NCI-H748 (cell line): Measurements from ENCODE around the gene EXOSC5.
"Not testable (repeated sequence)": the region's sequence is repeated elsewhere in the genome, so short reads cannot be mapped to it uniquely, and the experiment has no call there.

ENCODE experiments used
- DNase-seq: peaks from one replicate; lab custom pipeline; 2025; ENCODE audit not compliant: unreplicated experiment; lab: John Stamatoyannopoulos, UW

EXOSC5 gene

DNA sequence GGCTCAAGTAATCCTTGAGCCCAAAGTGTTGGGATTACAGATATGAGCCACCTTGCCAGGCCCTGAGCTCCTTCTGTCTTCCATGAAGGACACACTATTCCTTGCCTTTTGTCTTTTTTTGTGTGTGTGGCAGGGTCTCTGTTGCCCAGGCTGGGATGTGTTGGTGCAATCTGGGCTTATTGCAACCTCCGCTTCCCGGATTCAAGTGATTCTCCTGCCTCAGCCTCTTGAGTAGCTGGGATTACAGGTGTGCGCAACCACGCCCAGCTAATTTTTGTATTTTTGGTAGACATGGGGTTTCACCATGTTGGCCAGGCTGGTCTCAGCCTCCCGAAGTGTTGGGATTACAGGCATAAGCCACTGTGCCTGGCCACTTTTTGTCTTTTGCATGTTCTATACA lies 11.7 kb upstream of the EXOSC5 start:
- not testable (repeated sequence) for DNase-seq

GRCh38 chr19:41408256-41408655 lies 11.1 kb upstream of the EXOSC5 start:
- DNase-seq, result no peak

- no peak for DNase-seq
Observed at GRCh38 chr19:41407271-41407670, 10.1 kb upstream of the EXOSC5 start.

DNA sequence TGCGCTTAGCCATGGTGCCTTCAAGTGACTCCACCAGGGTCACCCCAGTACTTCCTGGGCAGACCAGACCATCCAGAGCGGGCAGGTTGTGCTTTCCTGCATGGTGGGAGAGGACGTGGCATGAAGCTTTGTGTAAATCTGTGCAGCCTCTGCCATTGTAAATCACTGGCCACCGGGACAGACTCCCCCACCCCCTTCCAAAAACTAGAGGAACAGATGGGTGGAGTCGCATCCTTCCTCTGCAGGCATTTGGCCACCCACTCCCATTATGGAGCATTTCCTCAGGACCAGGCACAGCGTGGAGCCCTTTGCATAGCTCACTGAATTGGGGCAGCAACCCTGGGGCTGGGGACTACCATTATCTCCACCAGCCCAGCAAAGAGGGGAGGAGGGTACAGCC lies 8.6 kb upstream of the EXOSC5 start:
- DNase-seq, result no peak

DNA sequence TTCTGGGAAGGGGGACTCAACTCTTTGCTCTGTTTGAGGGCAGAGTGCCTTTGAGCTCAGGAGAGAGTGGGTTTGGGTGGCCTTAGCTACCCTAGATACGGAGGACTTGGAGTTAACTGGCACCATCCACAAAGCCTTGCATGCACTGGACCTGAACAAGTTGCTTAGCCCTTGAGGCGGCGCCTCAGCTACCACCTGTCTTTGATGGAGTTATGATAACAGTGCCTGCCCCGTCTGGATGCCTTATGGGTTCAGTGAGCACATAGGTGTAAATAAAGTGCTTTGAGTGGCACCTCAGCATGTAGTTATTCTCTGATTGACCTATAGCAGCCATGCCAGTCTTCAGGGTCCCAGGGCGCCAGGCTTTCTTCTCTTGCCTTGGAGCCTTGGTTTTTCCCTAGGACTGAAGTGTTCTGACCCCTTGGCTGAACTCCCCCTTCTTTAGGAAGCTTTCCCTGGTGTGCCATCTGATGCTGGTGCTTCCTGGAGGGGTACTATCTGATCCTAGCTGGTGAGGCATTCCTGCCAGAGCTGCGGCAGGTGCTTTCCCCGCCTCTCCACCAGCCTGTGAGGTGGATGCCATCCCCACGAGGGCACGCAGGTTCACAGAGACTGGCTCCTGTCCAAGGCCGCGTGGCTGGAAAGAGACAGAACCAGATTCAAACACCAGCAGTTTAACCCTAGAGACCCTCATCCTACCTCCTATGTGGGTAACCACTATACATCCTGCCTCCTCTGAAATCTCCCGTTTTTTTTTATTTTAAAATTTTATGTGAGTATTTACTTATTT lies 6.2 kb upstream of the EXOSC5 start:
- DNase-seq, result no peak

DNA sequence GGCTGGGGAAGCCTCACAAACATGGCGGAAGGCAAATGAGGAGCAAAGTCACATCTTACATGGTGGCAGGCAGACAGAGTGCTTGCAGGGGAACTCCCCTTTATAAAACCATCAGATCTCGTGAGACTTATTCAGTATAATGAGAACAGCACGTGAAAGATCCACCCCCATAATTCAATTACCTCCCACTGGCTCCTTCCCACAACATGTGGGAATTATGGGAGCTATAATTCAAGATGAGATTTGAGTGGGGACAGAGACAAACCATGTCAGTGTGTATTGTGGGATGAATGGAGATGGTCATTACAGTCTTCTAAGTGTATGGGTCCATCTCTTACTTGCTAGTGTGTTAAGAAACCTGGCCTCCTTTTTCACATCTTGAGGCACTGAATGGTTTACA lies 4.9 kb upstream of the EXOSC5 start:
- no peak for DNase-seq

- no peak for DNase-seq
Observed at GRCh38 chr19:41401483-41401882, 4.3 kb upstream of the EXOSC5 start.

- no peak for DNase-seq
Observed at GRCh38 chr19:41399525-41399924, 2.4 kb upstream of the EXOSC5 start.

DNA sequence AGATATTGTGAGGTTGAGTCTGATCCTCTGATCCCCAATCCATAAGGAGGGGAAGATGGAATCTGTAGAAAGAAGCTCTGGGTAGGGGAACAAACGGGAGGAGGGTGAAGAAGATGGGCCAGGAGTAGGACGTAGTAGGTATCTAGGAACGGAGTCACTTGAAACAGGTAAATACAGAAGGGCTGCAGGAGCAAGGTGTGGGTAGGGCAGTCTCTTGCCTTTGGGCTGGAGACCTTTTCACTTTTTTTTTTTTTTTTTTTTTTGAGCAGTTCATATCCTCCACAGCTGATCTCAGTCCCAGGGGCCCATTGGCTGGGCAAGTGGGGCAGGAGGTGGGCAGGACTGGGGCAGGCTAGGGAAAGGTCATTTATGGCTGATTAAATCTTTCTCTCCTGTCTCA lies 1.9 kb upstream of the EXOSC5 start:
- no peak for DNase-seq

DNA sequence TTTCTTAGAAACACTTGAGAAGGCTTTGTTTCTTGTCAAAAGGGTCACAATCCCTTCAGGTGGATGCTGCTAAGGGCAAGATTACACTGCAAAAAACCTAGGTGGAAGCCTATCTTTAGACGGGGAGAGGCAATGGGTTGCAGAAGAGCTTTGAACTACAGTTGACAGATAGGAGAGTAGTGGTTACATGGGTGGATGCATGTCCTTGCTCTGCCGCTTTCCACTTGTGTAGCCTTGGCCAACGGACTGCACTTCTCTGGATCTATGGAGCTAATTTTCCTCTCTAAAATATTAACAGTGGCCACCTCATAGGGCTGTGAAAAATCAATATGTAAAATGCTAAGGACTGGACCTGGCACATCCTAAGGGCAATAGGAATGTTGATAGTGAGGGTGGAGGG lies 1.4 kb upstream of the EXOSC5 start:
- DNase-seq, result peak; percentile 44

GRCh38 chr19:41398050-41398418 lies 875 bp upstream of the EXOSC5 start:
- DNase-seq, result no peak

- no peak for DNase-seq
Observed at GRCh38 chr19:41395355-41395754, 1.8 kb downstream of the EXOSC5 start.

DNA sequence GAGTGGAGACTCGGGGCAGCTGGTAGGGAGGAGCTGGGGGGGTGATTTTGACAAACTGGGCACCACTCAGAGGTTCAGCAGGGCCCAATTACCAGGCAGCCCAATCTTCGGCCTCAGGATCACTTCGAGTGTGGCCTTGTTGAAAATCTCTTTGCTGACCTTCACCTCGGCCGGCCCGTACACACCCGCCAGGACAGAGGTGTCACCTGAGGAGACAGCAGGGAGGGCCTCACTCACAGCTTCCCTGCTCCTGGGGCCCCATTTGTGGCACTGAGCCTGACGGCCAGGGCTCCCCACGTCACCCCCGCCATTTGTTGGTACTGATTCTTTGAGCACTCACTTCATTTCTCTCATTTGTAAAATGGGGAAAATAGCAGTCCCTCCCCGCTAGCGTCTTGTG lies 4.4 kb downstream of the EXOSC5 start:
- DNase-seq, result no peak

DNA sequence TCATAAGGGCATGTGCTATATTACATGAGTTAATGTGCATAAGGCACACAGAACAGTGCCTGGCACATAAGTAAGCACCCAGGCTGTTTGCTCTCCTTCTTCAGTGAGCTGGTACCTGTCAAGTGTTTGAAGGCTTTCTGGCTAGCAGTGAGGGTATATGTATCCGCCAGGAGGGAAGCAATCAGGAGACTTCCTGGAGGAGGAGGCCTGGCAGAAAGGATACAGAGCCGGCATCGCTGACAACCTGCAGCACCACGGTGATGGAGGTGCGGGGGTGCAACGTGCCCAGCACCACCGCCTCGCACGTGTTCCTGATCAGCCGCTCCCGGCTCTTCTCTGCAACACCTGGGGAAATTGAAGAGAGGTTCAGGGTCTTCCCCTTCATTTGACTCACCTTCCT lies 5.5 kb downstream of the EXOSC5 start:
- DNase-seq, result no peak

- no peak for DNase-seq
Observed at GRCh38 chr19:41386442-41386841, 10.7 kb downstream of the EXOSC5 start.

- no peak for DNase-seq
Observed at GRCh38 chr19:41384351-41384750, 12.8 kb downstream of the EXOSC5 start.

DNA sequence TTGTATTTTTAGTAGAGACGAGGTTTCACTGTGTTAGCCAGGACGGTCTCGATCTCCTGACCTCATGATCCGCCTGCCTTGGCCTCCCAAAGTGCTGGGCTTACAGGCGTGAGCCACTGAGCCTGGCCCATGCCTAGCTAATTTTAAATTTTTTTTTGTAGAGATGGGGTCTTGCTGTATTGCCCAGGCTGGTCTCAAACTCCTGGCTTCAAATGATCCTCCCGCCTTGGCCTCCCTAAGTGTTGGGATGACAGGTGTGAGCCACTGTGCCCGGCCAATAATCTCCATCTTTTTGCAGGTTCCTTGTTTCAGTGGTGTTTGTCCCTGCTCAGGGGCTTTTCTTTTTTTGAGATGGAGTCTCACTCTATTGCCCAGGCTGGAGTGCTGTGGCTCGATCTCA lies 15.6 kb downstream of the EXOSC5 start:
- DNase-seq, result not testable (repeated sequence)

GRCh38 chr19:41377977-41378709 lies 19.0 kb downstream of the EXOSC5 start:
- no peak for DNase-seq

DNA sequence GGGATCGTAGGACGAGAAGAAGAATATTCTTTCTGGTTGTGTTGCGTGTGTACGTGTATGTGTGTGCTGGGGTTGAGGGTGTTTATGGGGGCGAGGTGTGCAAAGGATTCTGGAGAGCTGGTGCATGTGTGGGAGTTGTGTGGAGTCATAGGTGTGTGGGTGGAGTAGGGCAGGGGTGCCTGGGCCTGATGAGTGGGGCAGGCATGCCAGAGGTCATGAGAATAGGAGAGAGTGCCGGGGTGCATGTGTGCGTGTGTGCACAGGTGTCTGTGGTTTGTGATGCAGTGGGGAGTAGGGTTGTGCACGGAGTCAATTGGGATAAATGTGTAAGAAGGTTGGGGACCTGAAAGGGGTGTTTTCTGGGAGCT lies 20.2 kb downstream of the EXOSC5 start:
- DNase-seq, result no peak

- peak; percentile 78 for DNase-seq
Observed at GRCh38 chr19:41376241-41376997, 20.7 kb downstream of the EXOSC5 start, which contains the start of gene TMEM91. TSS of gene TMEM91 (plus strand) at chr19:41376533. CDS start at chr19:41378310, 1,777 bp downstream.

- DNase-seq, result peak; percentile 78
Observed at GRCh38 chr19:41373993-41374392, 23.2 kb downstream of the EXOSC5 start.

GRCh38 chr19:41372501-41372900 lies 24.7 kb downstream of the EXOSC5 start:
- no peak for DNase-seq
